ENCODE data around the gene ARHGEF38.

- TF ChIP-seq CTCF (conservative IDR thresholded peaks at IDR 0.05) (no peak), ZFX (IDR thresholded peaks at IDR 0.05) (no peak)
Observed at GRCh38 chr4:105613306-105613705, 60.9 kb downstream of the ARHGEF38 start.

Measured in C4-2B (cell line).